ENCODE data around the gene SSH2. TPM values are rescaled to one million over a fixed set of nuclear protein-coding genes. Genes with fewer than 3 reads are reported as not detected.

Gene SSH2
- polyA plus RNA-seq, 1 experiment: 24.1 TPM

DNA sequence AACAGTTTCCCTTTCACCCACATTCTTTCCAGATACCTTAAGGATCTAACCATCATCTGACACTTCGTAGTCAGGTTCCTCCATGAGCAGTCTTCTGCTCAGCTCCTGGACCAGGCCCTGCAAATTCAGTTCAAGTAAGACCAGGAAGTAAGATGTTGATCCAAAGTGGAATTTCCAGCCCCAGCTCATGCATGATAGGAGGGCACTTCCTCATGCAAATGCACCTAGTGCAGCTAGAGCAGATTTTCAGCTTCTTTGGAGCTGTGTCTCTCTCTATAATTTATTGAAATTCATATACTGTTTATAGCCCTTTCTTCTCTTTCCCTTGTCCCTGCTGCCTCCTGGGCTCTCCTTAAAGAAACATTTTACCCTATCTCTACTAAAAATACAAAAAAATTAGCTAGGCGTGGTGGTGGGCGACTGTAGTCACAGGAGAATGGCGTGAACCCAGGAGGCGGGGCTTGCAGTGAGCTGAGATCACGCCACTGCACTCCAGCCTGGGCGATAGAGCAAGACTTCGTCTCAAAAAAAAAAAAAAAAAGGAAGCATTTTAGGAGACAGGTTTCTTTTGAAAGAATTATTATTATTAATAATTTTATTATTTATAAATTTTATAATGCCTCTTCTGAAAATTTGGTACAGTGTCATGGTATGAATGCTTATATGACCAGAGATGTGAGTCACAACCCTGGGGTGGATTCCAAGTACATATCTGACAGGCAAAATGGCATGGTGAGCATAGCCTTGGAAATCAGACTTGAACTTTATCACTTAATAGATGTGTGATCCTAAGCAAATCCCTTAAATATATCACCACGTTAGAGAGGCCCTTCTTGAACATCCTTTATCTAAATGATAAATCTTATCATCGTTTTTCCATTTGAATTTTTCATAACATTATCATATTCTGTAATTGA lies 94.3 kb downstream of the SSH2 start:
- CTCF ChIA-PET: interaction anchor here (0.9 kb wide), 1 partner anchor 258 kb away, joined by 3 read pairs; no protein-coding TSS in a partner anchor
- Histone ChIP-seq H3K27ac (ENCODE audit: low read depth, low read length) (no peak overlapping the region), H3K4me3 (ENCODE audit: low read depth, low read length) (no peak overlapping the region), H3K9me3 (ENCODE audit: control insufficient read depth, insufficient read depth, low read length) (no peaks in the 10 kb centered on the region; the same call in 1 of the 2 replicates), H3K27me3 (ENCODE audit: control insufficient read depth, insufficient read depth, low read length) (no peaks in the 10 kb centered on the region)
- POLR2A ChIA-PET: interaction anchor here (0.7 kb wide), 1 partner anchor 203 kb away, joined by 5 read pairs; no protein-coding TSS in a partner anchor
- TF ChIP-seq, protein P1, sequence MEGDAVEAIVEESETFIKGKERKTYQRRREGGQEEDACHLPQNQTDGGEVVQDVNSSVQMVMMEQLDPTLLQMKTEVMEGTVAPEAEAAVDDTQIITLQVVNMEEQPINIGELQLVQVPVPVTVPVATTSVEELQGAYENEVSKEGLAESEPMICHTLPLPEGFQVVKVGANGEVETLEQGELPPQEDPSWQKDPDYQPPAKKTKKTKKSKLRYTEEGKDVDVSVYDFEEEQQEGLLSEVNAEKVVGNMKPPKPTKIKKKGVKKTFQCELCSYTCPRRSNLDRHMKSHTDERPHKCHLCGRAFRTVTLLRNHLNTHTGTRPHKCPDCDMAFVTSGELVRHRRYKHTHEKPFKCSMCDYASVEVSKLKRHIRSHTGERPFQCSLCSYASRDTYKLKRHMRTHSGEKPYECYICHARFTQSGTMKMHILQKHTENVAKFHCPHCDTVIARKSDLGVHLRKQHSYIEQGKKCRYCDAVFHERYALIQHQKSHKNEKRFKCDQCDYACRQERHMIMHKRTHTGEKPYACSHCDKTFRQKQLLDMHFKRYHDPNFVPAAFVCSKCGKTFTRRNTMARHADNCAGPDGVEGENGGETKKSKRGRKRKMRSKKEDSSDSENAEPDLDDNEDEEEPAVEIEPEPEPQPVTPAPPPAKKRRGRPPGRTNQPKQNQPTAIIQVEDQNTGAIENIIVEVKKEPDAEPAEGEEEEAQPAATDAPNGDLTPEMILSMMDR (IDR thresholded peaks at IDR 0.05; ENCODE audit: low read depth, low read length): no peak
- no peak for DNase-seq (ENCODE audit: low read depth, low spot score)

DNA sequence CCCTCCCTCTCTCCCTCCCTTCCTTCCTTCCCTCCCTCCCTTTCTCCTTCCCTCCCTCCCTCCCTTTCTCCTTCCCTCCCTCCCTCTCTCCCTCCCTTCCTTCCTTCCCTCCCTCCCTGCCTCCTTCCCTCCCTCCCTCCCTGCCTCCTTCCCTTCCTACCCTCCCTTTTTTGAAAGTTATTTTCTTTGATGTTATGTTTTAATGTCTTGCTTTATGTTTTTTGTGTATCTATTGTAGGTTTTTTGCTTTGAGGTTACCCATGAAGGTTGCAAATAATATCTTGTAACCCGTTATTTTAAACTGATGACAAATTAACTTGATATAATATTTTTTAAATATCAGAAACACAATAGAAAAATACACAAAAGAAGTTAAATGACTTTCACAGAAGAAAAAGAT lies 96.2 kb downstream of the SSH2 start:
- no peak overlapping the region for H3K4me3 ChIP-seq (ENCODE audit: low read depth, low read length)
- CTCF ChIA-PET: no interaction called here

DNA sequence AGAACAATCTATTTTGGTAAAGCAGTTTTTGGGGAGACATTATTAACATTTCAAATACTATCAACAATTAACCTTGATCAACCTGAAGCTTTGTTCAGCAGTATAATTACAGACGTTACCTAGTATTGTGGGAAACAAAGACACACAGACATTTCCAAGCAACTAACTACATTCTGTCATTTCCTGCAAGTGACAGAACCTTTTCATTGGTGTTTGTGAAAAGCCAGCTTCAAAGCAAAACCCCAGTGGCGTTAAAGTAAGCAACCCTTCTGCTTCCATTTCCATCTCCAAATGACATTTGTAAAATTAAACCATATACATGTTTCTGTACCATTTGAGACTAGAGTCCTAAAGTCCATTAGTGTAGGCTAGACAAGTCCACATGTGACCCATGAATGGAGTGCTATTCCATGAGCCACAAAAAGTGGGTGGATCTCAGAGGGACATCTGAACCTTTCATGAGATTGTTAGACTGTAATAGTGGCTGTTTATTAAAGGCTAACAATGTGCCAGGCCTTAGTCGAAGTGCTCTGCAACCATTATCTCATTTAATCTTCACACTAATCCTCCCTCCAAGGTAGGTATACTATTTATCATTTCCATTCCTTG lies 101.2 kb downstream of the SSH2 start:
- H3K27ac ChIP-seq (ENCODE audit: low read depth, low read length): no peak overlapping the region
- CTCF ChIA-PET: interaction anchor here (1.8 to 2.5 kb wide), 3 partner anchors 21 to 265 kb away, joined by 6 to 8 read pairs (median 7); no protein-coding TSS in a partner anchor
- TF ChIP-seq, protein P1 (IDR thresholded peaks at IDR 0.05; ENCODE audit: low read depth, low read length): no peak
- POLR2A ChIA-PET: no interaction called here
- no peak overlapping the region for H3K4me3 ChIP-seq (ENCODE audit: low read depth, low read length)
- H3K9me3 ChIP-seq (ENCODE audit: control insufficient read depth, insufficient read depth, low read length): no peaks in the 10 kb centered on the region
- no peak for DNase-seq (ENCODE audit: low read depth, low spot score)
- no peaks in the 10 kb centered on the region for H3K27me3 ChIP-seq (ENCODE audit: control insufficient read depth, insufficient read depth, low read length)

More for the DNA sequence above, 96.2 kb downstream of the SSH2 start:
- Histone ChIP-seq H3K9me3 (ENCODE audit: control insufficient read depth, insufficient read depth, low read length) (no peaks in the 10 kb centered on the region; the same call in 1 of the 2 replicates), H3K27me3 (ENCODE audit: control insufficient read depth, insufficient read depth, low read length) (no peaks in the 10 kb centered on the region), H3K27ac (ENCODE audit: low read depth, low read length) (no peak overlapping the region)
- POLR2A ChIA-PET: no interaction called here
- TF ChIP-seq, protein P1 (IDR thresholded peaks at IDR 0.05; ENCODE audit: low read depth, low read length): no peak
- no peak for DNase-seq (ENCODE audit: low read depth, low spot score)

DNA sequence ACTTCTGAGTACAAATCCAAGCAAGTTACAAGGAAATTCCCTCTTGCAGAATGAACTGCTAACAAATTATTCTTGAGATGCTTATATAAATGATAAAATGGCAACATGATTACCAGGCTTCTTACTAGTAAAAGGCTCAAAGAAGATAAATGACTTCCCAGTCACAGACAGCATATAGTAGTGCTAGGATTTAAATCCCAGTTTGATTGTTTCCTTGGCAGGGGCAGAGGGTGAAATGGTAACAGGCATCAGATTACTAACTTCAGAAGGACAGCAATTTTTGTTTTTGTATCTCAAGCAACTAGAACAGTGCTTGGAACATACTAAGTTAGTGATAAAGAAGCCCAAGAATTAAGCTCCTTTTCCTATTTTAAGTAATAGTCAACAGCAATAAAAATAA lies 102.8 kb downstream of the SSH2 start:
- POLR2A ChIA-PET: interaction anchor here (0.7 kb wide), 1 partner anchor 95 kb away, joined by 4 read pairs; no protein-coding TSS in a partner anchor
- CTCF ChIA-PET: interaction anchor here (0.8 to 1.9 kb wide), 4 partner anchors 13 to 267 kb away, joined by 3 to 8 read pairs (median 4); no protein-coding TSS in a partner anchor
- Histone ChIP-seq H3K9me3 (ENCODE audit: control insufficient read depth, insufficient read depth, low read length) (no peaks in the 10 kb centered on the region), H3K27me3 (ENCODE audit: control insufficient read depth, insufficient read depth, low read length) (no peaks in the 10 kb centered on the region), H3K4me3 (ENCODE audit: low read depth, low read length) (no peak overlapping the region), H3K27ac (ENCODE audit: low read depth, low read length) (no peak overlapping the region)
- DNase-seq (ENCODE audit: low read depth, low spot score): no peak
- TF ChIP-seq, protein P1 (IDR thresholded peaks at IDR 0.05; ENCODE audit: low read depth, low read length): no peak

Data from AG04450 (cell line).